HG02623 (cell line): Measurements from ENCODE around the gene MAPK4.
"Not testable (repeated sequence)": the region's sequence is repeated elsewhere in the genome, so short reads cannot be mapped to it uniquely, and the experiment has no call there.

Experiments used
- ATAC-seq: cut with Tn5 transposase; IDR thresholded peaks from one replicate; pipeline ENCODE4 v1.9.1; 2021; ENCODE audit warnings: moderate library complexity; ENCODE audit not compliant: unreplicated experiment

Gene MAPK4

DNA sequence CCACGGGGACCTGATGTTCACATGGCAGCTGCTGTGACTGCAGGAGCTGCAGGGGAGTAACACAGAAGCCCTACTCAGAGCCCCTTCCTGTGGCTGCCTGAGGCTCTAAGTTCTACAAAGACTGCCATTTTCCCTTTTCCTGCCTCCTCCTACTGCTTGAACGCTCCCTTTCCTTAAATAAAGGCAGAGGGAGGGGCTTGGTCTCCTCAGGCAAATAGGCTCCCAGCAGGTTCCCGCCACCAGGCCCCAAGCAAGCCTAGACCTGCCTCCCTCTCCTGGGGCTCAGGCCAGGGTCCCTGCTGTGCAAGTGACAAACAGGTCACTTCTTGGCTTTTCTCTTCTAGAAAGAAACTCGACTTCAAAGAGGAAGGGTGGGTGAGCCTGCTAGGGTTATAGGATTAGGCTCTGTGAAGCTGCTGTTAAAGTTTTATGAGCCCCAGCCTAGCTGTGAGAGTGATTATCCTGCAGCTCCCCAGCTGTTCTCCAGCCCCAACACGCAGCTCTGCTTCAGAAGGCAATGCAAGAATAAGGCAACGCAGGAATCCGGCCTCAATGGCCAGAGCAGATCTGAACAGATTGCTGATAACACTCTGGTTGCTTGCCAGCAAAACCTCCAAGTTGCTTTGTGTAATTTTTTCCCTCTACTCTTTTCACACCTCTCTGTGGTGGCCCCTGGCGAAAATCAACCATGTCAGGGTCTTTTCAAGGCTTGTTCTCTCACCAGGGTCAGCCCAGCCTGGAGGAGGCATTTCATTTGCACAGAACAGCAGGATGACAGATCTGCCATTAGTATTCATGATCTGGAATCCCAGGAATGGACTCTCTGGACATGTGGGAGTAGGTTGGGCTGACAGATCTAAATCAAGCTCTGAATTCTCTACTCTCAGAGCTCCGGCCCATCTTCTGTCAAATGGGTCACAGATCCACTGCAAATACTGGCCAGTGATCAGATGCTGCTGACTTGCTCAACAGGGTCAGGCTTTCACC lies 188.6 kb downstream of the MAPK4 start:
- no peak for ATAC-seq

GRCh38 chr18:50749421-50749820 lies 189.5 kb downstream of the MAPK4 start:
- no peak for ATAC-seq

- no peak for ATAC-seq
These were observed 190.1 kb downstream of the MAPK4 start for GRCh38 chr18:50749945-50750344.

GRCh38 chr18:50750546-50750945 lies 190.7 kb downstream of the MAPK4 start:
- no peak for ATAC-seq

DNA sequence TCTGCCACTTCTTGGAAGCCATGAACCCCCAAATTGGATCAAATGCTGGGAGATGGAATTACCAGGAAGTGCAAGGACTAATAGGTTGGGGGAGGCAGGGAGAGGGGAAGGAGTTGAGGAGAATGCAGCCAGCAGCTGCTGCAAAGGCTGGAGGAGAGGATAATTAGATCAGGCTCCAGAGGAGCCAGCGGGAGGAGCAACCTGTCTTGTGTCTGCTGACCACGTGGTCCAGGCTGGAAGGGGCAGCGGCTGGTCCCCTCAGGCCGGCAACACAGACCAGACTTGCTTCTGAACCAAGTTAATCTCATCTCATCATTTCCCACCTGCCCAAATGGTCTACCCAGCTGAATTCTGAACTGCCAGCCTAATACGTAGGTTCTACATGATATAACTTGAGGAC lies 191.6 kb downstream of the MAPK4 start:
- no peak for ATAC-seq

DNA sequence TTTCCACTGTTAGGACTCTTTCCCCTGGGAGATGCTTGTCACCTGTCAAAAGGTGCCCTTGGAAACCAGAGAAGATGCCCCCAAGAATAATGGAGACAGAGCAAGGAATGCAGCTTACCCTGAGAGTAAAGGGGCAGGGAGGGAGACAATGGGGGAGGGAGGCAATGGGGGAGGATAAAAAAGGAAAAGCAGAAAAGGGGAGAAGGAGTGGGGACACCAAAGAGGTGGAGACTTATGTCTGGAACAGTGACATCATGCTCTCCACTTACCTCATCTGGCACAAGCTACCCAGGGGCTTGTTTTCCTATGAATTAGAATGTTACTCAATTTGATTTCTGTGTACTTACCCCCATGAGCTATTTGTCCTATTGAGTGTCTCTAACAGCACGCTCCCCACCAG lies 192.1 kb downstream of the MAPK4 start:
- ATAC-seq: no peak

DNA sequence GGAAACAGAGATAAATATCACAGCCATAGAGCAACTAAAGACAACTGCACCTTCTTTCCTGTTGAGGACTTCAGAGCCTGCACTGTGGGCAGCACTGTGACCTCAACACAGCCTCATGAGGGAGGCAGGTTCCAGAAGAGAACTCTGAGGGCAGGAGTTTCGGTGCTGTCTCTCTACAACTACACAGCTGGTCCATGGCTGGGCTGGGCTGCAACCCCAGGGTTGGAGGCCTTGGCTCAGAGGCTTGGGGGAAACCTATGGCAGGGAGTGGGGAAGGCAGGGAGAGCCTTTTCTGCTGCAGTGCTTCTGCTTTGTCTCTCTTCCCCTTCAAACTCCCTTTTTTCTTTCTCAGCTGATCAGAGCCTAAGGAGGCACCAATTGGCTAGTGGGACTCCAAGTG lies 193.4 kb downstream of the MAPK4 start:
- no peak for ATAC-seq

- ATAC-seq: no peak
These were observed 194.4 kb downstream of the MAPK4 start for GRCh38 chr18:50754297-50754696.

GRCh38 chr18:50757358-50757757 lies 197.5 kb downstream of the MAPK4 start:
- no peak for ATAC-seq

GRCh38 chr18:50769463-50769862 lies 209.6 kb downstream of the MAPK4 start:
- ATAC-seq: no peak

DNA sequence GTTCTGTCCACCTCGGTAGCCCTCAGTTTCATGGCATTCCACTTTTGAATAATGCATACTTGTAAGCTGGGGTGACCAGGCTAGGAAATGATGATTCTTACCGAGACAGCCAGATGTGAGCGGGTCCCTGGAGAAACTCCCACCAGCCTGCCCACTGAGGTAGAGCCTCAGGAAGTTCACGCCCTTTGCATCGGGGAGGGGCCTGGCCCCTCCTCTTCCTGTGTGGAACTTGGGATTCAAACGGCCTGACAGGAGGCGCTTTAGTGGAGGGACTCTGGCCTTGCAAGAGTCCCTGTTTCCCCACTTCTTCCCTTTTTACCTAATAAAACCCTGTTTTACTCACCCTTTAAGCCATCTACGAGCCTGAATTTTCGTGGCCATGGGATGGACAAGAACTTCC lies 215.3 kb downstream of the MAPK4 start:
- ATAC-seq: no peak

- no peak for ATAC-seq
These were observed 215.8 kb downstream of the MAPK4 start for GRCh38 chr18:50775726-50776125.

DNA sequence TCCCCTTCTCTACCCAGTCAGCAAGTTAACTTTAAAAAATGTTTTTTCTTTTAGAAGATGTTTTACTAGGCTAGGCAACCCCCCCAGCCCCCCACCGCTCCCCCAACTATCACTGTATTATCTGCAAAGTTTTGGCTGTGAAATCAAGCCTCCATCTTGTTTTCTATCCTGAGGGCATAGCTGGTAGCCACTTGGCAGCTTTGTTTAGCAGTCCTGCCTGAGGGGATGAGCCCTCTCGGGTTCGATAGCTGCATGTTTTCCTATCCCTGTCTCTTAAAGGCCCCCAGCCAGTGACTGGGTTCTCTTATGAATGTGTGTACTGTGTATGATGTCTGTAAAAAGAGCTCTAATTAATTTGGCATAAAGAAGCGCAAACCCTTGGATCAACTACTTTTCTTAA lies 216.5 kb downstream of the MAPK4 start:
- ATAC-seq: no peak

- not testable (repeated sequence) for ATAC-seq
These were observed 219.1 kb downstream of the MAPK4 start for GRCh38 chr18:50779021-50779420.
